ENCODE measurements around the gene NXT1.
A peak's percentile ranks its signal among the peaks of the same experiment; 100 is the strongest.

NXT1 gene

DNA sequence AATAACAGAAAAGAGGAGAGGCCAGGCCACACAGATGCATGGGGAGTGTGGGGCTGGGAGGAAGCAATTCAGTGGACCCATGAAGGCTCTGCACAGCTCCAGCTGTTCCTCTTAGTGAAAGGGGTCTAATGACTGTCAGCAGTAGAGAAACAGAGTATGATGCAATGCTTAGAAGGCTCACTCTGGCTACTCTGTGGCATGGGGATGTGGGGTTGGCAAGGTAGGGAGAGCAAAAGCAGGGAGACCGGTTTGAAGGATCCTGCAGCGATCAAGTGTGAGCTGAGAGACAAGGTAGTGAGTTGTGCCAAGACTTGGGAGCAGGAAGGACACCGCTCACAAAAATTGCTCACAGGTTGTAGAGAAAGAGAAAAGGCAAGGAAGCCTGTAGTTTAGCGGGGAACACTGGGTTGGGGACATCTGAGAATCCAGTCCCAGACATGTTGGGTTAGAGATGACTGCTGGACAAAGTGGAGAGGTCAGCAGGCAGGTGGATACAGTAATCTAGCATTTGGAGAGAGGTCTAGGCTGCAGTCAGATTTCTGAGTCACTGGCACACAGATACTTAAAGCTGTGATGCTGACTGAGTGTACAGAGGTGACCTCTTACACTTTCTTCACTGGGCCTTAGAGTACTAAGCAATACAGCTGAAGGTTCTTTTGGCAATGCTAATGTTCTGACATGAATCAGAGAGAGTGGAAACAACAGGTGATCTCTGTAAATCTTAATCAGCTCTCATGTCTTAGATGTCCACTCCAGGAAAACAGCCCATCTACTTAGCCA, 43.6 kb downstream of the NXT1 start:
- no peak for DNase-seq

DNA sequence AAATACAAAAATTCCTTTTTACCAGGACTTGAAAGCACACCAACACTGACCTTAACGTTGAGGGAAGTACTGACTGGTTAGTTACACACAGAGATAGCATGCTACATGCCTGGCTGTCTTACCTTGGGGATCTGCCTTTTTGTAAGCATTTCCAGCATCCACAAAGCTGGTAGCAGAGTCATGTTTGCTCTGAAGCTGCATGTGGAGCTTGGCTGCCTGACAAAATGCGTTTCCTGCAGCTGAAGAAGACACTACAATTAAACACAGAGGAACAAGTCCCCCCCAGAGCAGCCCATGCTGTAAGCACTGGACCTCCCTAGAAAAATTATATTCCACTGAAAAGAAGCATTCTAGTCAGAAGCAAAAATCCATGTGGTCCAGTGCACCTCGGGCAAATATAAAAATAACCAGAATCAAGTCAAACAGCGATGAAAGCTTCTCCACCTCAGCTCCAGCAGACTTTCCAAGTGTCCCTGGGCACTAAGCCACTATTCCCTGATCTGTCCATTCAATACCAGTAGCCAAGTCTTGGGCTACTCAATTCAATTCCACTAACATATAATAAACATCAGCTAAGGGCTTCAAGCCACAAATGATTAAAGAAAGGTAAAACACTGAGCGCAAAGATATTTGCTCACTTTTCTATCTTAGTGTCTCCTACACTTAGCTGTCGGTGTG, 46.5 kb downstream of the NXT1 start:
- DNase-seq = no peak

DNA sequence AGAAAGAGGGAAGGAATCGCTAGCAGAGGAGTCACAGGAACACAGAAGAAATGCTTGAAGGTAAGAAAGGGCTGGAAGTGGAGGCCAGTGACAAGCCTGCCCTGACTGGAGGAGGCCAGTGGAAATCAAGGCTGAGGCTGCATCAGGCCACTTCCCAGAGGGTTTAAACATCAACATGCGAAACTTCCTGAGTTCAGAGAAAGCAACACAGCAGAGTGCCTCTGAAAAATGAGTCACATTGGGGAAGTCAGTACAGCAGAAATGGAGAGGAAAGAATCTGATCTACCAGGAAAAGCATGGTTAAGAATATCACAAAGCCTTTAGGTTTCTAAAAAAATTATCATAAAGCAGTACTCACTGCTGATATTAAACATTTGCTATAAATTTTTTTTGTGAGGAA, 47.4 kb downstream of the NXT1 start:
- DNase-seq = no peak

DNA sequence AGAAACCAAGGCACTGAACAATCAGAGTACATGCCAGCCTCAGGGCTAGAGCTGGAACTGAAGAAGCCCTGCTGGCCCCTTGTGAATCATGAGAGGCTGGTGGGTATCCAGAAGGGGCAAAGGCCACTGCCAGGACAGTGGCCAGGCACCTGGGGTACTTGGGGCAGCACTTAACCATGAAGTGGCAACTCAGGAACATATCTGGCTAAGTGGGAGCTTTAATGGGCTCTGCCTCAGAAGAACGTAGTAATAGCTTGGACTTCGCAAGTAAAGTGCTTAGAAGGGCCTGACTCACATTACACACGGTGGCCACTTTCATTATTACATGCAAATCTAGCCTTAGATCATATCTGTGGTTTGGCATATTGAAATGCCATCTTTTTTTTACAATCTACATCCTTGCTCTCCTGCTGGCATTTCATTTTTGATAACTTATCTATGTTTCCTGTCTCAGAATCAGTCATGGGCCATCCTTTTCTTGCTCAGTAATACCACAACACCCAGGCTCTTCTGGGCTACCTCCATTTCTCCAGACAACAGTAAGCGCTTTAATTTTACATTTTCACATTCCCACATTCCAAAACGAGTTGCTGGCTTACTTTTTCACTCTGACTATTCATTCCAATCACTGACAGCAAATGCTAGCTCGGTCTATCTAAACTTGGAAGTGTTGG, 49.1 kb downstream of the NXT1 start:
- peak; percentile 6 for DNase-seq

DNA sequence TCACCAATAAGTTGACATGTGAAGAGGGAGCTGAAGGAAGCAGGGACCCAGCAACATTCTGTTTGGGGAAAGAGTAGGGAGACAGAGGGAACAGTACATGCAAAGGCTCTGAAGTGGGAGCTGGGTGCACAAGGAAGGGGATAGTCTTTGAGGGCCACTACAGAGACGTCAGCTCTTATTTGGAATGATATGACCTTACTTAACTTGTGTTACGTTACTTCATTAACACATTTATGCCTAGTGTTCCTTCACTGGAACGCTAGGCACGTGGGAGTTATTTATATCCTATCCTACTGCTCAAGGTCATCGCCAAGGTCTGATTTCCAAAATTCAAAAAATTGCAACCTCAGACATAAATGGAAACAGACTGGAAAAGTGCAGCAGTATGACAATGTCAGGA, 50.5 kb downstream of the NXT1 start:
- DNase-seq = no peak

DNA sequence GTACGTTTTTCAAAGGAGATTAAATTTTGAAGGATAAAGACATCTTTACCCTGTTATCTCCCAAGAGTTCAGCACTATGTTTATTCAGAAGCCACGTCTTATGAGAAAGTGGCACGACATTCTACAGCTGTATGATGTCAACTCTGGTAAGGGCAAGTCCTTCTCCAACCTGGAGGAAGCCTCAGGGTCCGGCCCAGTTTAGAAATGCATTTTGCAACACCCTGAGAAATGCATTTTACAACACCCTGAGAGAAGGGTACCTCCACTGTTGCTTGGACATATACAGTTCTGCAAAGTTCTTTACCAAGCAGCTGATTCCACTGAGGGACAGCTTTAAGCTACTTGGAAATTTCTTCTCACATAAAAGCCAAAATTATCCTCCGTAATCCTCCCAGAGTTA, 53.2 kb downstream of the NXT1 start:
- DNase-seq = no peak

DNA sequence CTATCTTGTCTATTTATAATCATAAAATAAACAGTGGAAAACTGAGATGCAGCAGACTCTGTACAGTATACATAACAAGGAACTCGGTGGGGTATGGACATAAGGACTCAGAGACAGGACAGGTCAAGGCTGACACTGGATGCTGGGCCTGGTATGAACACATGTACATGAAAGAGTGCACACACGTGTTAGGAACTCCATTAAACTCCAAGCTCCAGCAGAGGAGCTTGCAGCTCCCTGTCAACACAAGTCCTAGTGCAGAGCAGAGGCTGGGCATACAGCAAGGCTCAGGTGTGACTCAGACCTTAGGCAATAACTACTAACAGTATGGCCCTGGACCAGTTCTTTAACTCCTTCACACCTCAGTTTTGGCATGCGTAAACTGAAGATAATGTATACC, 53.6 kb downstream of the NXT1 start:
- DNase-seq = no peak

Data from NCI-H510A (cell line).